ENCODE results near the gene HERPUD1.

- no peak for TF ChIP-seq CTCF (IDR thresholded peaks at IDR 0.05; ENCODE audit: control extremely low read depth in 1 of 3, insufficient read depth in 1 of 3, low read depth in 1 of 3, low read length in 3 of 3)
- TF ChIP-seq CHD1 (IDR thresholded peaks at IDR 0.05; ENCODE audit: low read depth, low read length), result no peak
- no peak for TF ChIP-seq POLR2AphosphoS5 (IDR thresholded peaks at IDR 0.05; ENCODE audit: low read depth, low read length)
- TF ChIP-seq CHD7 (IDR thresholded peaks at IDR 0.05; ENCODE audit: insufficient replicate concordance, low read length), result no peak
- TF ChIP-seq EZH2 (IDR thresholded peaks at IDR 0.05; ENCODE audit: low read depth, low read length, severe bottlenecking), result no peak
- no peak for TF ChIP-seq POLR2A (IDR thresholded peaks at IDR 0.05; ENCODE audit: control extremely low read depth in 1 of 2, low read depth in 2 of 2, low read length in 2 of 2)
Measured at GRCh38 chr16:56971768-56972043, 39.8 kb downstream of the HERPUD1 start.
